PC-3 (cell line): Measurements from ENCODE around the gene PRKN.

Experiments used
- CTCF ChIP-seq: fragments of 300-600 bp; sonication (generic); conservative IDR thresholded peaks from 2 replicates; pipeline ENCODE4 v1.5.1; 2017; ENCODE audit warnings: antibody characterized with exemption, low read depth, mild to moderate bottlenecking, low read length
- EZH2 ChIP-seq: fragments of 300-600 bp; sonication (generic); IDR thresholded peaks from one replicate; pipeline ENCODE4 v1.6.1; 2017; ENCODE audit warnings: antibody characterized with exemption, mild to moderate bottlenecking, low read length; ENCODE audit not compliant: unreplicated experiment
- EZH2phosphoT487 ChIP-seq: fragments of 300-600 bp; sonication (generic); IDR thresholded peaks from 2 replicates; pipeline ENCODE4 v1.6.1; 2018; ENCODE audit warnings: mild to moderate bottlenecking, antibody characterized with exemption, low read length, borderline replicate concordance

GRCh38 chr6:161439093-161439492 is 1288.5 kb downstream of the PRKN start:
- TF ChIP-seq CTCF (no peak), EZH2 (no peak), EZH2phosphoT487 (no peak)
